ENCODE measurements around the gene SCN10A. TPM values are rescaled to one million over a fixed set of nuclear protein-coding genes. Genes with fewer than 3 reads are reported as not detected.

Gene SCN10A
- total and polyA plus RNA-seq, 2 of the 13 experiments (the other 11 are each of a cell fraction or from before 2014, with no cell fraction given), result not detected

DNA sequence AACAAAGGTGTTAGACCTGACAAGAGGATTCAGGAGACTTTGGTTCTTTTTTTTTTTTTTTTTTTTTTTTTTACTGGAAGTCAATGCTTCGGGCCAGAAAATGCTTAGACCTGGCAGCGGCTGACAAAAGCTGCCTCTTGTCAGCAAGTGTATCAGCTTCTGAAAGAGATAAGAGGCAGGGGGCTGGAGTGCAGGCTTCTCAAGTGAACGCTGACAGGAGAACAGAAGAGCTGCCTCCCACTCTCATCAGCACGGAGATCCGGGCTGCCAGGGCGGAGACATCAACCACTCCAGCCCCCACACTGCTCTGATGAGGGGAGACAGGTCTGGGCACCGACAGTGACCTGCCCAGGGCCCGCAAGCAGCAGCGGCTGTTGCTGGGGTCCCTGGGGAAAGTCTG lies 157.2 kb downstream of the SCN10A start:
- TF ChIP-seq, protein P1, sequence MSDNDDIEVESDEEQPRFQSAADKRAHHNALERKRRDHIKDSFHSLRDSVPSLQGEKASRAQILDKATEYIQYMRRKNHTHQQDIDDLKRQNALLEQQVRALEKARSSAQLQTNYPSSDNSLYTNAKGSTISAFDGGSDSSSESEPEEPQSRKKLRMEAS (IDR thresholded peaks at IDR 0.05), result no peak
- no peak for TF ChIP-seq ZNF75D (CRISPR knock-in tag; IDR thresholded peaks at IDR 0.05; ENCODE audit: borderline replicate concordance)
- TF ChIP-seq, protein P2, sequence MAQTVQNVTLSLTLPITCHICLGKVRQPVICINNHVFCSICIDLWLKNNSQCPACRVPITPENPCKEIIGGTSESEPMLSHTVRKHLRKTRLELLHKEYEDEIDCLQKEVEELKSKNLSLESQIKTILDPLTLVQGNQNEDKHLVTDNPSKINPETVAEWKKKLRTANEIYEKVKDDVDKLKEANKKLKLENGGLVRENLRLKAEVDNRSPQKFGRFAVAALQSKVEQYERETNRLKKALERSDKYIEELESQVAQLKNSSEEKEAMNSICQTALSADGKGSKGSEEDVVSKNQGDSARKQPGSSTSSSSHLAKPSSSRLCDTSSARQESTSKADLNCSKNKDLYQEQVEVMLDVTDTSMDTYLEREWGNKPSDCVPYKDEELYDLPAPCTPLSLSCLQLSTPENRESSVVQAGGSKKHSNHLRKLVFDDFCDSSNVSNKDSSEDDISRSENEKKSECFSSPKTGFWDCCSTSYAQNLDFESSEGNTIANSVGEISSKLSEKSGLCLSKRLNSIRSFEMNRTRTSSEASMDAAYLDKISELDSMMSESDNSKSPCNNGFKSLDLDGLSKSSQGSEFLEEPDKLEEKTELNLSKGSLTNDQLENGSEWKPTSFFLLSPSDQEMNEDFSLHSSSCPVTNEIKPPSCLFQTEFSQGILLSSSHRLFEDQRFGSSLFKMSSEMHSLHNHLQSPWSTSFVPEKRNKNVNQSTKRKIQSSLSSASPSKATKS (CRISPR knock-in tag; IDR thresholded peaks at IDR 0.05), result no peak
- TF ChIP-seq SMAD1 (CRISPR knock-in tag; IDR thresholded peaks at IDR 0.05; ENCODE audit: borderline replicate concordance, low read depth), result no peak
- no peak for TF ChIP-seq NRL (CRISPR knock-in tag; IDR thresholded peaks at IDR 0.05; ENCODE audit: borderline replicate concordance)
- no peak for TF ChIP-seq PPARG (CRISPR knock-in tag; conservative IDR thresholded peaks at IDR 0.05)
- TF ChIP-seq, protein P3, sequence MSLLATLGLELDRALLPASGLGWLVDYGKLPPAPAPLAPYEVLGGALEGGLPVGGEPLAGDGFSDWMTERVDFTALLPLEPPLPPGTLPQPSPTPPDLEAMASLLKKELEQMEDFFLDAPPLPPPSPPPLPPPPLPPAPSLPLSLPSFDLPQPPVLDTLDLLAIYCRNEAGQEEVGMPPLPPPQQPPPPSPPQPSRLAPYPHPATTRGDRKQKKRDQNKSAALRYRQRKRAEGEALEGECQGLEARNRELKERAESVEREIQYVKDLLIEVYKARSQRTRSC (CRISPR knock-in tag; IDR thresholded peaks at IDR 0.05; ENCODE audit: low read depth), result no peak
- TF ChIP-seq ZNF430 (CRISPR knock-in tag; IDR thresholded peaks at IDR 0.05), result no peak
- TF ChIP-seq, protein P4, sequence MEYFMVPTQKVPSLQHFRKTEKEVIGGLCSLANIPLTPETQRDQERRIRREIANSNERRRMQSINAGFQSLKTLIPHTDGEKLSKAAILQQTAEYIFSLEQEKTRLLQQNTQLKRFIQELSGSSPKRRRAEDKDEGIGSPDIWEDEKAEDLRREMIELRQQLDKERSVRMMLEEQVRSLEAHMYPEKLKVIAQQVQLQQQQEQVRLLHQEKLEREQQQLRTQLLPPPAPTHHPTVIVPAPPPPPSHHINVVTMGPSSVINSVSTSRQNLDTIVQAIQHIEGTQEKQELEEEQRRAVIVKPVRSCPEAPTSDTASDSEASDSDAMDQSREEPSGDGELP (IDR thresholded peaks at IDR 0.05; ENCODE audit: borderline replicate concordance, low read depth), result no peak
- no peak for TF ChIP-seq SIN3B (IDR thresholded peaks at IDR 0.05; ENCODE audit: low read length)
- no peak for TF ChIP-seq ZNF614 (CRISPR knock-in tag; IDR thresholded peaks at IDR 0.05; ENCODE audit: borderline replicate concordance)
- TF ChIP-seq NR2F1 (CRISPR knock-in tag; IDR thresholded peaks at IDR 0.05), result no peak
- TF ChIP-seq ZBTB21 (CRISPR knock-in tag; IDR thresholded peaks at IDR 0.05), result no peak
- TF ChIP-seq RFX3 (CRISPR knock-in tag; IDR thresholded peaks at IDR 0.05), result no peak
- no peaks in the 10 kb centered on the region for H3K79me2 ChIP-seq (ENCODE audit: insufficient read depth, low read length)
- no peak overlapping the region for H2AFZ ChIP-seq (ENCODE audit: low read length)
- no peak overlapping the region for H3K9ac ChIP-seq (ENCODE audit: insufficient read depth, low read depth, low read length)
- DNase-seq (ENCODE audit: low spot score) (no peak), ATAC-seq (no peak), FAIRE-seq (no peak)
- no peak overlapping the region for H3K27ac ChIP-seq (ENCODE audit: extremely low read length, insufficient read depth, low read length)
- intact Hi-C loops (cut with micrococcal nuclease; ENCODE audit: unreplicated experiment) (loop anchor here (10.0 kb wide), 1 partner anchor 1164 kb away; no protein-coding TSS in a partner anchor), in situ Hi-C loops (cut with HindIII; ENCODE audit: extremely low pct_ligation_motif_present, low pct_unique_long_range_greater_than_20kb) (no loop called here)
- peaks cover 13% of the 10 kb centered on the region; the same call in 1 of the 2 replicates for H3K9me3 ChIP-seq (ENCODE audit: low read length)
- 12% methylated on average over 7 of the region's 9 CpGs for WGBS (ENCODE audit: low lambda C conversion rate)
- H3K36me3 ChIP-seq (replicated peaks in 1 of 2; ENCODE audit: control insufficient read depth in 1 of 2, insufficient read depth in 2 of 2, low read length in 2 of 2), result no peaks in the 10 kb centered on the region
- no peaks in the 10 kb centered on the region for H4K20me1 ChIP-seq (ENCODE audit: insufficient read depth, low read length)
- BruUV-seq (replicated peaks), result no TSS peak
- H3K27me3 ChIP-seq (ENCODE audit: control insufficient read depth in 1 of 2, insufficient read depth in 2 of 2, low read length in 2 of 2), result peaks cover 0 to 21% of the 10 kb centered on the region in 2 experiments; a peak in 2 of 5 replicates
- H3K4me1 ChIP-seq (ENCODE audit: insufficient read depth, low read length), result no peaks in the 10 kb centered on the region; the same call in 1 of the 2 replicates
- ChIA-PET POLR2A (no interaction called here), CTCF (ENCODE audit: low intra/inter-chr PET ratio, low total read pairs) (no interaction called here)
- H3K4me3 ChIP-seq (replicated peaks in 1 of 3; ENCODE audit: insufficient read depth in 1 of 3, low read depth in 2 of 3, low read length in 3 of 3), result no peak overlapping the region
- H3K4me2 ChIP-seq (ENCODE audit: low read depth, low read length), result no peak overlapping the region

All from HepG2 (cell line).